GM18517 (cell line): ENCODE data around the gene PTPRT.

Experiments used
- ATAC-seq: cut with Tn5 transposase; IDR thresholded peaks from one replicate; pipeline ENCODE4 v1.9.1; 2021; ENCODE audit warnings: mild to moderate bottlenecking, moderate library complexity; ENCODE audit not compliant: unreplicated experiment

The PTPRT gene

GRCh38 chr20:42978184-42978974, 211.3 kb downstream of the PTPRT start:
- no peak for ATAC-seq

GRCh38 chr20:42975974-42976373, 213.7 kb downstream of the PTPRT start:
- ATAC-seq: no peak

- ATAC-seq: no peak
These were observed 215.4 kb downstream of the PTPRT start for GRCh38 chr20:42974347-42974746.

GRCh38 chr20:42972591-42972990, 217.1 kb downstream of the PTPRT start:
- ATAC-seq: no peak

- ATAC-seq: no peak
These were observed 221.0 kb downstream of the PTPRT start for GRCh38 chr20:42968746-42969145.

- ATAC-seq: no peak
These were observed 225.9 kb downstream of the PTPRT start for GRCh38 chr20:42963796-42964195.

GRCh38 chr20:42961771-42962170, 227.9 kb downstream of the PTPRT start:
- no peak for ATAC-seq

- ATAC-seq: no peak
These were observed 229.7 kb downstream of the PTPRT start for GRCh38 chr20:42959996-42960395.

GRCh38 chr20:42958367-42959069, 231.2 kb downstream of the PTPRT start:
- no peak for ATAC-seq

- no peak for ATAC-seq
These were observed 232.0 kb downstream of the PTPRT start for GRCh38 chr20:42957704-42958095.

GRCh38 chr20:42957018-42957703, 232.5 kb downstream of the PTPRT start:
- ATAC-seq: no peak

GRCh38 chr20:42955713-42956112, 234.0 kb downstream of the PTPRT start:
- no peak for ATAC-seq

GRCh38 chr20:42954951-42955350, 234.8 kb downstream of the PTPRT start:
- no peak for ATAC-seq

GRCh38 chr20:42949950-42950349, 239.8 kb downstream of the PTPRT start:
- no peak for ATAC-seq

GRCh38 chr20:42945234-42945994, 244.3 kb downstream of the PTPRT start:
- no peak for ATAC-seq

- no peak for ATAC-seq
These were observed 248.1 kb downstream of the PTPRT start for GRCh38 chr20:42941629-42942028.

GRCh38 chr20:42938441-42939205, 251.1 kb downstream of the PTPRT start:
- ATAC-seq: no peak

GRCh38 chr20:42936482-42936881, 253.2 kb downstream of the PTPRT start:
- no peak for ATAC-seq

- ATAC-seq: no peak
These were observed 265.5 kb downstream of the PTPRT start for GRCh38 chr20:42924215-42924614.

GRCh38 chr20:42923348-42923918, 266.3 kb downstream of the PTPRT start:
- no peak for ATAC-seq
